ENCODE results near the gene SLC22A1.

- TF ChIP-seq SUZ12 (IDR thresholded peaks at IDR 0.05; ENCODE audit: extremely low read depth, insufficient read depth, insufficient read length) (no peak), ZNF274 (IDR thresholded peaks at IDR 0.05; ENCODE audit: low read depth, low read length) (no peak)
Observed at GRCh38 chr6:160192840-160193239, 71.2 kb downstream of the SLC22A1 start.

Data from NT2/D1 (cell line).